T-helper 9 cell (primary cell): ENCODE results near the gene ARHGEF11.
A peak's percentile ranks its signal among the peaks of the same experiment; 100 is the strongest.
"Not testable (repeated sequence)": the region's sequence is repeated elsewhere in the genome, so short reads cannot be mapped to it uniquely, and the experiment has no call there.

ENCODE experiments used
- DNase-seq: peaks from one replicate; pipeline ENCODE4 v3.0.0-alpha.2; 2020

Gene ARHGEF11

GRCh38 chr1:156927215-156928042 lies 118.1 kb downstream of the ARHGEF11 start:
- DNase-seq: peak; percentile 57

- DNase-seq: not testable (repeated sequence)
Measured at GRCh38 chr1:156926695-156927094, 118.8 kb downstream of the ARHGEF11 start.

- DNase-seq: no peak
Measured at GRCh38 chr1:156926175-156926574, 119.4 kb downstream of the ARHGEF11 start.

DNA sequence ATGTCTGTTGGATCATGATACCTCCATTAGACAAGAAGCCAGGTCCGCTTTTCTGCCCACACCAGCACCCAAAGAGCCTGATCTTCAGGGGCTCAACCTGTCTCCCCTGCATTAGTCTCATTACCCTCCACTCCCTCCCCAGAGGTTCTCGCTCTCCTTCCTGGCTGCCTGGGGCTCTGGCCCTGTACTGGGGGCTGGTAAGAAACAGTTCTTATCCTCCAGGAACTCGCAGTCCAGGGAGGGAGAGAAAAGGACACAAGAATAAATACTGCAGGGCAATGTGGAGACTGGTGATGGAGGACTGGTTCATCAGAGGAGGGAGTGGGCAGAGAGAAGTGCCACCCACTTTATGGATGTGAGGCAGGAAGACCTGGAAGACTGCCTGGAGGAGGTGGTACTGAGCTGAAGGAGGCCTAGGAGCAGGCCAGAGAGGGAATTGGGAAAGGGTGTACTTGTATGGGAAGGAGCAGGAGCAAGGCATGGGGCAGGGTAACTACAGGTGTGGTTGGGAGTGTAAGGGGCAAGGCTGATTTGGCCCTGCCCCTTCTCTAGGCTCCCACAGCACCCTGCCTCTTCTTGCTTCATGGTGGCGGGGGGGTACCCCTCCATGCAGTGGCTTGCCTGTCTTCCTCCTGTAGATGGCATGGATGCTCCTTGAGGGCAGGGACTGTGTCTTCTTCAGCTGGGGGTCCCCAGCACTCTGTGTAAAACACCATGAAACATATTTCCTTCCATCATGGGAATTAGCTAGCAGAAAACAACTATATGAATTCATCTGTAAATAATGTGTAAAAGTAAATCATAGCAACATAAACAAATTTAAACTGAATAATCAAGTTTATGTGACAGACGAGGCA lies 120.2 kb downstream of the ARHGEF11 start:
- DNase-seq: no peak

DNA sequence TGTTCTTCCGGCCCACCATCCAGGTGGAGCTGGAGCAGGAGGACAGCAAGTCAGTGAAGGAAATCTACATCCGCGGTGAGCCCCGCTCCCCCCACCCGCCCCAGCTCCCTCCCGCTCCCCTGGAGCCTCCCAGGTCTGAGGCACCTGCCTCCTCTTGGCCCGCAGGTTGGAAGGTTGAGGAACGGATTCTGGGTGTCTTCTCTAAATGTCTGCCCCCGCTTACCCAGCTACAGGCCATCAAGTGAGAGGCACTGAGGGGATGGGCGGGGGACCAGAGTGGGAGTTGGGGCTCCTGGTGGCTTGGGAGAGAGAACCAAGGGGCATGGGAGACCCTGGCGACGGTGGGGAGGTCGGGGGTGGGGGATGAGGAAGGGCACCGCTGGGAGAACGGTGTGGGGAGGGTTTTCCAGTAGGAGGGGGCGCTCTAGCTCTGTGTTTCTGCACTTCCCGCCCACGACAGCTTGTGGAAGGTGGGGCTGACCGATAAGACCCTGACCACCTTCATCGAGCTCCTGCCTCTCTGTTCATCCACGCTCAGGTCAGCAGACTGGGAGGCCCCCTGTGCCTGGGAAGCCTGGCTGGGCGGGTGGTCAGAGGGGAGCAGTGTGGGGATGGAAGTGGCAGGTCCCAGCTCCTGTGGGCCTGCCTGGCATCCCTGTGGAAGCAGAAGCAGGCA lies 120.9 kb downstream of the ARHGEF11 start:
- DNase-seq: no peak

DNA sequence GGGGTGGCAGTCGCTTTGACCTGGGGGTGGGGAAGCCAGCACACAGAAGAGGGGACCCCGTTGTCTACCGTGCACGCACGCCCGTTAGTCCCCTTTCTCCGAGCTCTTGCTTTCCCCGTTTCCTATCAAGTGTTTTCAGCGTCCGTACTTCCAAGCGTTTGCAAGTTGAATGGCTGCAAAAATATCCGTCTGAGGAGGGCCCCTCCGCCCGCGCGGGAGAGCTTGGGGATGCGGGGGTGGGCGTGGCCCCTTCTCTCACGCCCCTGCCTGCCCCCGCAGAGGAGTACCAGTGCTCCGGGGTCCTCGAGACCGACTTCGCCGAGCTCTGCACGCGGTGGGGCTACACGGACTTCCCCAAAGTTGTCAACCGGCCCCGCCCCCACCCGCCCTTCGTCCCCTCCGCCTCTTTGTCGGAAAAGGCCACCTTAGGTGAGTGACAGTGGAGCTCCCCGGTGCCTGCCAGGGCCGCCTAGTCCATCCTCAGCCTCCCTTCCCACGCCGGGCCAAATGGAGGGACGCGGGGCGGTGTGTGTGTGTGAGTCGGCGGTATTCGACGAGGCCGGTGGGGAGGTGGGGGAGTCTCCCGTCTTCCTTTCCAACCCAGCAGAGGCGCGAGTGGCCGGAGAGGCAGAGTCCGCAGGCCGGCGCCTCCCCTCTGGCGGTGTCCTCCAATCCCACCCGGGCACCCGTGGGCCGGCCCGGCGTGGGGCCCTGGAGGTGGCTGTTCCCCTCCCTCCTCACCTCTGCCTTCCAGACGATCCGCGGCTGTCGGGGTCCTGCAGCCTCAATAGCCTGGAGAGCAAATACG lies 121.7 kb downstream of the ARHGEF11 start:
- DNase-seq: no peak

GRCh38 chr1:156922986-156923669 lies 122.4 kb downstream of the ARHGEF11 start:
- no peak for DNase-seq

DNA sequence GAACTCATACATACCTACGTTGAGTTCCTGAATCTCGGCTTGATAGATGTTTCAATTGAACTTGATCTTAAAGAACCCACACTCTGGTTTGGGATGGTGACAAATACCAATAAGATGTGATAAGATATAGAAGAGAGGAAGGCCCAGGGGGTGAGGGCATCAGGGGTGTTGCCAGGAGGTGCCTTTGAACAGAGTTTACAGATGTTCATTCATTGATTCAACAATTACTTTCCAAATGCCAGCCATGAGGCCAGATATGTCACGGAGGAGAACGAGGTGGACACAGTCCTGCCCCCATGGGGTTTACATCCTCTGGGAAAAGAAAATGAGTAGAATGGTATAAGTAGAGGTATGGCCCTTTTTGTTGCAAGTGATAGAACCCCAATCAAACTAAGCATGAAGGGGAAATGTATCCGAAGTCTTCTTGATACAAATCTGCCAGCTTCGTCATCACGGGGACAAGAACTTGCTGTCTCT lies 124.5 kb downstream of the ARHGEF11 start:
- DNase-seq: no peak

- peak; percentile 51 for DNase-seq
Measured at GRCh38 chr1:156920233-156921052, 125.1 kb downstream of the ARHGEF11 start, which contains the start of gene LRRC71. LRRC71 (plus strand) TSS chr1:156920632; CDS start chr1:156920804, 172 bp downstream.

DNA sequence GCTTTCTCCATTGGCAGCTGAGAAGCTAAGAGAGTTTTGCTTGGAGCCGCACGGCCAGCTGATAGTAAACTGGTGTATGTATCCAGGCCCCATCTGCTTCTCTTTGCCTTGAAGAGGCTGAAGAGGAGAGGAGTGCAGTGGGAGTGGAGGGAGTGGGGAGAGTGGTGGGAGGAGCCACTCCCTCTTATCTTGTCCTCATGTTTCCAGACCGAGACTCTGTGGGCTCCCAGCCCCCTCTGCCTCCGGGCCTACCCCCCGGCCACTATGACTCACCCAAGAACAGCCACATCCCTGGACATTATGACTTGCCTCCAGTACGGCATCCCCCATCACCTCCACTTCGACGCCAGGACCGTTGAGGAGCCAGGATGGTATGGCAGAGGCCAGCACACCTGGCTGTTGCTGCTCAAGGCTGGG lies 131.1 kb downstream of the ARHGEF11 start:
- DNase-seq: no peak

- no peak for DNase-seq
Measured at GRCh38 chr1:156913809-156914387, 131.6 kb downstream of the ARHGEF11 start.

- DNase-seq: no peak
Measured at GRCh38 chr1:156912861-156913808, 132.4 kb downstream of the ARHGEF11 start.

GRCh38 chr1:156912310-156912709 lies 133.2 kb downstream of the ARHGEF11 start:
- DNase-seq: no peak

DNA sequence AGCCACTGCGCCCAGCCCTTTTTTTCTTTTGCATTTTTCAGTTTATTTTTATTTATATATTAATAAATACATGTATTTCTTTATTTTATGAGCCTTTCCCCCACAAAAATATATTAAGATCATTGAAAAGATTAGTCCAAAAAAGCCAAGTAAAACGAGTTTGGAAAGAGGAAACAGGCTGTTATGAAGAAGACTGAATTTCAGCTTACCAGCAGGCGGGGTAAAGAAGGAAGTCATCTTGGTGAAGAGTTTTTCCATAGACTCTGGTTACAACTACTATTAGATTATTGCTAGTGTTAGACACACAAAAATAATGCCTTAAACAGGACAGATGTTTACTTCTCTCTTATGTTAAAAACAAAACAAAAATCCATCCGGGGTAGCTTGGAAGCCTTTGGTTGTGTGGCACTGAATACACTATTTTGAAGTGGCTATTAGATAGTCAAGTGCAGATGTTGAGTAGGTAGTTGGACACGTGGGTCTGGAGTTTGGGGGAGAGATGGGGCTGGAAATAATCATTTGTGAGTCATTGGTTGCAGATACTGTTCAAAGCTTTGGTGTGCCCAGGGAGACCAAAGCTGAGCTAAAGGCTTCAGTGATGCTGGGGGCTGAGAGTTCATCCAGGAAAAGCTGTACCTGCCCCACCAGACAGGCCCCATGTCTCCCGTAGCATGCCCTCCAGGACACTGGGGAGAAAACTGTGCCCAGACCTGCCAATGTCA lies 133.8 kb downstream of the ARHGEF11 start:
- no peak for DNase-seq

- DNase-seq: peak; percentile 59
Measured at GRCh38 chr1:156910309-156910782, 135.2 kb downstream of the ARHGEF11 start.

DNA sequence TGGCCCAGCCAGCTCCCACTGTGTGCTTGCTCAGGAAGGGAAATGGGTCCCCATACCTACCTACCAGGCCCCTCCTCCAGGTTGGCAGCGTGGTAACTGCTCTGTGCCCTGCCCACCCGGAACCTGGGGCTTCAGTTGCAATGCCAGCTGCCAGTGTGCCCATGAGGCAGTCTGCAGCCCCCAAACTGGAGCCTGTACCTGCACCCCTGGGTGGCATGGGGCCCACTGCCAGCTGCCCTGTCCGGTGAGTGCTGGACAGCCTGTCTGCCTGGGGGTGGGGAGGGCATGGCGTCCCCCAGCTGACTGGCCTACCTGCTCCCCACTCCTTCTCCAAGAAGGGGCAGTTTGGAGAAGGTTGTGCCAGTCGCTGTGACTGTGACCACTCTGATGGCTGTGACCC lies 135.9 kb downstream of the ARHGEF11 start:
- DNase-seq: no peak

GRCh38 chr1:156908955-156909354 lies 136.6 kb downstream of the ARHGEF11 start:
- DNase-seq: no peak

DNA sequence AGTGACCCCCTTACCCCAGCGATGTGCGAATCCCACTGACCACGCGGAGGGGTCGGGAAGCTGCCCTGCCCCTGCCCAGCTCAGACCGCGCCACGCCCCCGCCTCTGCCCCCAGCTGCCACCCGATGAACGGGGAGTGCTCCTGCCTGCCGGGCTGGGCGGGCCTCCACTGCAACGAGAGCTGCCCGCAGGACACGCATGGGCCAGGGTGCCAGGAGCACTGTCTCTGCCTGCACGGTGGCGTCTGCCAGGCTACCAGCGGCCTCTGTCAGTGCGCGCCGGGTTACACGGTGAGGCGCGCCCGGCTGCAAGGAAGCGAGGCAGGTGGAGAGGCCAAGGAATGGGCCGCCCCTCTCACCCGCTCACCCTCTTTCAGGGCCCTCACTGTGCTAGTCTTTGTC lies 137.0 kb downstream of the ARHGEF11 start:
- no peak for DNase-seq
